OCI-LY3 (cell line): ENCODE measurements around the gene TSTD2.
A peak's percentile ranks its signal among the peaks of the same experiment; 100 is the strongest.

Experiments
- H2AFZ ChIP-seq: fragments of 200-600, 300-600 bp; shearing (Covaris generic); 2 replicates; pipeline ENCODE4 v1.6.0; 2014; ENCODE audit warnings: antibody characterized with exemption, low read depth, low read length
- H3K27ac ChIP-seq: fragments of 200-600, 300-600 bp; sonication (generic); 2 replicates; pipeline ENCODE4 v1.5.1; 2014; ENCODE audit warnings: mild to moderate bottlenecking, low read length, moderate library complexity, mixed read lengths
- H3K27me3 ChIP-seq: fragments of 200-600, 300-600 bp; sonication (generic); 2 replicates; pipeline ENCODE4 v1.6.1; 2014; ENCODE audit warnings: low read depth, low read length, mixed read lengths
- H3K36me3 ChIP-seq: fragments of 200-600, 300-600 bp; sonication (generic); replicated peaks from 2 replicates; pipeline ENCODE3; 2014; ENCODE audit warnings: low read depth, low read length, mixed read lengths
- H3K4me1 ChIP-seq: fragments of 300-600, 200-600 bp; sonication (generic); 2 replicates; pipeline ENCODE4 v1.6.1; 2014; ENCODE audit warnings: low read length, mixed read lengths
- H3K4me2 ChIP-seq: fragments of 200-600, 300-600 bp; sonication (generic); 2 replicates; pipeline ENCODE4 v1.6.1; 2014; ENCODE audit warnings: low read length, mixed read lengths
- H3K4me3 ChIP-seq: fragments of 300-600, 200-600 bp; sonication (generic); 2 replicates; pipeline ENCODE4 v1.5.1; 2014; ENCODE audit warnings: antibody characterized with exemption, mild to moderate bottlenecking, low read length, moderate library complexity
- H3K79me2 ChIP-seq: fragments of 300-600, 200-600 bp; shearing (Covaris generic); 2 replicates; pipeline ENCODE4 v1.6.1; 2014; ENCODE audit warnings: mild to moderate bottlenecking, low read length, mixed read lengths
- H3K9ac ChIP-seq: fragments of 300-600, 200-600 bp; shearing (Covaris generic); 2 replicates; pipeline ENCODE4 v1.6.0; 2014; ENCODE audit warnings: mild to moderate bottlenecking, low read length, moderate library complexity
- H3K9me3 ChIP-seq: fragments of 200-600, 300-600 bp; shearing (Covaris generic); 2 replicates; pipeline ENCODE4 v1.6.1; 2014; ENCODE audit warnings: low read length, mixed read lengths; ENCODE audit not compliant: insufficient read depth
- H4K20me1 ChIP-seq: fragments of 200-600, 300-600 bp; sonication (generic); 2 replicates; pipeline ENCODE4 v1.6.1; 2016; ENCODE audit warnings: low read length, mixed read lengths; ENCODE audit not compliant: insufficient read depth
- CTCF ChIP-seq: fragments of 200-600, 300-600 bp; sonication (generic); IDR thresholded peaks from 2 replicates; pipeline ENCODE4 v1.5.1; 2014; ENCODE audit warnings: antibody characterized with exemption, low read length, low read depth
- EZH2phosphoT487 ChIP-seq: fragments of 200-600 bp; shearing (Covaris generic); IDR thresholded peaks from 2 replicates; pipeline ENCODE4 v1.6.1; 2018; ENCODE audit warnings: antibody characterized with exemption, mixed run types, low read depth

Gene TSTD2

DNA sequence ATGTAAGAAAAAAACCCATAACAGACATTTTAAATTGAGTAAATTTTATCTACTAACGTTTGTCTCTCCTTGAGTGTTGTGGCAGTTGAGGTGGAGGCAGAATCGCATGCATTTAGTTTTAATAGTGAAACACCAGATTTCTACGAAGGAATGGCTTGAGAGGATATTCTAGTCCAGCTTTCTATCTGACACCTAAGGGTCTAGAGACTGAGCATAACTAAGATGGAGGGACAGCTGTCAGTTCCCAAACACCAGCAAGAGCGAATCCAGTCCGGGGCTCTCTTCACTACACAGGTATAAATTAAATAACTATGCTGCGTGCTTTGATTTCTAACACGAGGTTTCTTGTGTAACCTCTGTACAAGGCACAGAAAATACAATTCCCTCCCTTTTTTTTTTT is 1.9 kb upstream of the TSTD2 start:
- Histone ChIP-seq H2AFZ (no peak overlapping the region), H3K4me2 (peak overlapping the region; percentile 61), H3K4me1 (peaks cover 32% of the 10 kb centered on the region), H3K9ac (peak overlapping the region; percentile 85), H3K36me3 (no peaks in the 10 kb centered on the region), H4K20me1 (peaks cover 33% of the 10 kb centered on the region), H3K4me3 (peak overlapping the region; percentile 88), H3K9me3 (no peaks in the 10 kb centered on the region), H3K27me3 (no peaks in the 10 kb centered on the region), H3K79me2 (peaks cover 87% of the 10 kb centered on the region), H3K27ac (no peak overlapping the region)
- TF ChIP-seq CTCF = no peak
- TF ChIP-seq EZH2phosphoT487 = no peak

- Histone ChIP-seq H3K4me3 (peak overlapping the region; percentile 88), H3K9me3 (no peaks in the 10 kb centered on the region), H3K4me2 (peak overlapping the region; percentile 61), H4K20me1 (peaks cover 22% of the 10 kb centered on the region), H3K4me1 (peaks cover 32% of the 10 kb centered on the region), H3K36me3 (no peaks in the 10 kb centered on the region), H2AFZ (peak overlapping the region; percentile 17; the same call in 1 of the 2 replicates), H3K27me3 (no peaks in the 10 kb centered on the region), H3K79me2 (peaks cover 82% of the 10 kb centered on the region), H3K27ac (peak overlapping the region; percentile 87), H3K9ac (peak overlapping the region; percentile 85)
- TF ChIP-seq EZH2phosphoT487 (no peak), CTCF (no peak)
Measured at GRCh38 chr9:97633859-97634490, 807 bp upstream of the TSTD2 start.

- Histone ChIP-seq H3K9ac (peak overlapping the region; percentile 85), H3K4me1 (peaks cover 28% of the 10 kb centered on the region), H3K4me3 (peak overlapping the region; percentile 88), H4K20me1 (peaks cover 9% of the 10 kb centered on the region), H3K79me2 (peaks cover 77% of the 10 kb centered on the region), H3K4me2 (peak overlapping the region; percentile 71), H3K36me3 (no peaks in the 10 kb centered on the region), H3K27me3 (no peaks in the 10 kb centered on the region), H2AFZ (peak overlapping the region; percentile 72), H3K27ac (peak overlapping the region; percentile 87), H3K9me3 (no peaks in the 10 kb centered on the region)
- TF ChIP-seq CTCF (no peak), EZH2phosphoT487 (no peak)
Measured at GRCh38 chr9:97632248-97632984, 752 bp downstream of the TSTD2 start.

GRCh38 chr9:97630591-97630990 is 2.6 kb downstream of the TSTD2 start:
- peaks cover 2% of the 10 kb centered on the region for H3K36me3 ChIP-seq
- TF ChIP-seq EZH2phosphoT487 = no peak
- TF ChIP-seq CTCF = no peak
- peaks cover 15% of the 10 kb centered on the region for H3K4me1 ChIP-seq
- H4K20me1 ChIP-seq = no peaks in the 10 kb centered on the region; the same call in none of the 2 replicates
- H3K27me3 ChIP-seq = no peaks in the 10 kb centered on the region
- H2AFZ ChIP-seq = no peak overlapping the region
- no peak overlapping the region for H3K4me2 ChIP-seq
- no peak overlapping the region for H3K27ac ChIP-seq
- peaks cover 64% of the 10 kb centered on the region for H3K79me2 ChIP-seq
- no peak overlapping the region for H3K9ac ChIP-seq
- H3K4me3 ChIP-seq = no peak overlapping the region
- H3K9me3 ChIP-seq = no peaks in the 10 kb centered on the region
